ENCODE measurements around the gene PDZRN3. TPM values are rescaled to one million over a fixed set of nuclear protein-coding genes. Genes with fewer than 3 reads are reported as not detected.

PDZRN3 gene
- total RNA-seq, 6 donors from 2014 or later: 7.0 to 50.3 (median 18.4) TPM

DNA sequence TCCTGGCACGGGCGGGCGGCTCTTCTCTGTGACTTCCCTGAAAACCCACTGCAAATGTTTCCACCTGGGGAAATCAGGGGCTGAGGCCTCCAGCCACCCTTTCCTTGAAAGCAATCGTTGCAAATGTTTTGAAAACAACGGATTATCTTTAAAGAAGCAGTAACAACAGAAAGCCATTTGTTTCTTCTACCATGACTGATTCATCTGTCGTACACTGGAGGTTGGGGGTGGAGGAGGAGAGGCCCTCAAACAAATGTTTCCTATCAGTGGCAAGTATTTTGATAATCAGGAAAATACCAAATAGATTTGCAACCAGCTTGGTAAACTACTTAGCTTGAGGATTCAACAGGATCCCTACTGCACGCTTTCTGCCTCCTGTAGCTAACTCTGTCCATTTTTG is 114.9 kb downstream of the PDZRN3 start:
- TF ChIP-seq POLR2A (IDR thresholded peaks at IDR 0.05) (no peak), POLR2AphosphoS5 (IDR thresholded peaks at IDR 0.05) (peak in 1 of 2 donors; percentile 44)
- H3K27ac ChIP-seq: peak overlapping the region in 1 of 4 donors; percentile 48

DNA sequence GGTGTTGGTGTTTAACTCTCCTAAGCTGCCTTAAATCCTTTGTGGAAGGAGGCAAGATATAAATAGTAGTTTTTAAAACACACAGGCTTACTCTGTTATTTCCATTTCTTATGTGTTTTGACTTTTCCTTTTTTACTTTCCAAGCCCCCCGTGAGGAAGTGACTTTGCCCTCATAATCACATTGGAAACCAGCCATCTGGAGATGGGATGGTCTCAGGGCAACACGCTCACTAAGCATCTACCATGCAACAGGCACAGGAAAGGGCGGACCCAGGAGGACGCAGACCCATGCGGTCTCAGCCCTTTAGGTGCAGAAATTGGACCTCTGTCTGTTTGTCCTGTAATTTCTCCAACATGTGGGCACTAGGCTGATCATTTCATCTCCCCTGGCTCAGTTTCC is 115.7 kb downstream of the PDZRN3 start:
- no peak overlapping the region for H3K4me3 ChIP-seq
- TF ChIP-seq POLR2AphosphoS5 (IDR thresholded peaks at IDR 0.05): no peak
- TF ChIP-seq POLR2A (IDR thresholded peaks at IDR 0.05): no peak
- TF ChIP-seq CTCF (IDR thresholded peaks at IDR 0.05): no peak
- TF ChIP-seq EP300 (IDR thresholded peaks at IDR 0.05): no peak
- no peaks in the 10 kb centered on the region for H3K9me3 ChIP-seq
- no peak overlapping the region for H3K27ac ChIP-seq
- no peaks in the 10 kb centered on the region for H3K36me3 ChIP-seq
- peaks cover 0 to 6% (median 1%) of the 10 kb centered on the region in 4 donors for H3K4me1 ChIP-seq
- whole genome bisulfite sequencing, 2 donors: 70 to 85% methylated on average over 5 of the region's 5 CpGs
- ATAC-seq (ENCODE audit: low FRiP score in 2 of 2): no peak
- no peaks in the 10 kb centered on the region for H3K27me3 ChIP-seq
- no peak for DNase-seq

More for the DNA sequence above, 114.9 kb downstream of the PDZRN3 start:
- WGBS, 2 donors: 47 to 66% methylated on average over 7 of the region's 7 CpGs
- Histone ChIP-seq H3K4me1 (peaks cover 0 to 6% (median 1%) of the 10 kb centered on the region in 4 donors), H3K4me3 (no peak overlapping the region), H3K27me3 (no peaks in the 10 kb centered on the region), H3K36me3 (no peaks in the 10 kb centered on the region), H3K9me3 (no peaks in the 10 kb centered on the region)
- ATAC-seq (ENCODE audit: low FRiP score in 2 of 2) (no peak), DNase-seq (no peak)

DNA sequence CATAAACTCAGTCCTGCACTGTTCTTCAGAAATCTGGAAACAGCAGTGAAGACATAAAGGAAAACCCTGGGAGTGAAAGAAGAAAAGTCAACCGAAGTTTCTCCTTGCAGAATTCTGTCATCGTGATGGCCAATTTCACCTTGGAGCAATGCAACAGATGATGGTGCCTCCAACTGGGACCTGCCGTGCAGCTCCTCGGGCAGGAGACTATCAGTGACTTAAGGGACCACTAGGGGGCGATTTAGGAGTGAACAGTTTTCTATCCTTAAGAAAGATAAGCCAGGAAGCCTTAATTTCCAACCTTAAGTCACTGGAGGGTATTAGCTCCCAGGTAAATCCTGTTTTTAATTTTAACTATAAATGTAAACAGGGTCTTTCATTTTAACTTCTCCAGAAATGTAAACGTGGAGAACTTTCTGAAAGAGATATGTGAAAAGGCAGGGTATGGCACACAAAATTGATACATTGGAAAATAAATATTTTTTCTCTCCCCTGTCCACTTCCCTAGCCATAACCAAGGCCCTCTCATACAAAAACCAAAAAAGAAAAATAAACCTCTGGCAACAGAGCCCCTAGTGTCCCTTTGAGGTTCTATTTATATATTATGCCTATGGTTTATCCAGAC is 116.3 kb downstream of the PDZRN3 start:
- TF ChIP-seq CTCF (IDR thresholded peaks at IDR 0.05) (peak in 5 of 6 experiments; percentile 44 to 68 (median 58)), EP300 (IDR thresholded peaks at IDR 0.05) (no peak), POLR2AphosphoS5 (IDR thresholded peaks at IDR 0.05) (no peak)
- Histone ChIP-seq H3K27me3 (no peaks in the 10 kb centered on the region), H3K36me3 (no peaks in the 10 kb centered on the region), H3K4me3 (no peak overlapping the region), H3K4me1 (peaks cover 0 to 6% (median 1%) of the 10 kb centered on the region in 4 donors), H3K9me3 (no peaks in the 10 kb centered on the region), H3K27ac (no peak overlapping the region)
- no peak for DNase-seq
- WGBS, 2 donors: 9 to 15% methylated on average over 6 of the region's 6 CpGs
- ATAC-seq (ENCODE audit: low FRiP score in 2 of 2): peak; percentile 52 to 74

GRCh38 chr3:73504852-73505251 is 119.9 kb downstream of the PDZRN3 start:
- 73 to 75% methylated on average over 4 of the region's 4 CpGs for WGBS, 2 donors

GRCh38 chr3:73504239-73504638 is 120.5 kb downstream of the PDZRN3 start:
- Histone ChIP-seq H3K36me3 (no peaks in the 10 kb centered on the region), H3K4me1 (peaks cover 0 to 4% (median 0%) of the 10 kb centered on the region in 4 donors), H3K9me3 (no peaks in the 10 kb centered on the region), H3K27ac (no peak overlapping the region), H3K4me3 (no peak overlapping the region), H3K27me3 (no peaks in the 10 kb centered on the region)
- no peak for TF ChIP-seq POLR2A (IDR thresholded peaks at IDR 0.05)
- ATAC-seq (ENCODE audit: low FRiP score in 2 of 2) (no peak), DNase-seq (no peak)
- 43 to 54% methylated on average over 3 of the region's 3 CpGs for WGBS, 2 donors

More at GRCh38 chr3:73504852-73505251, 119.9 kb downstream of the PDZRN3 start:
- ATAC-seq (ENCODE audit: low FRiP score in 2 of 2) (no peak), DNase-seq (no peak)
- Histone ChIP-seq H3K4me1 (peaks cover 0 to 6% (median 0%) of the 10 kb centered on the region in 4 donors), H3K9me3 (no peaks in the 10 kb centered on the region), H3K27ac (no peak overlapping the region), H3K36me3 (no peaks in the 10 kb centered on the region), H3K27me3 (no peaks in the 10 kb centered on the region), H3K4me3 (no peak overlapping the region)
- TF ChIP-seq EP300 (IDR thresholded peaks at IDR 0.05) (no peak), POLR2AphosphoS5 (IDR thresholded peaks at IDR 0.05) (no peak), POLR2A (IDR thresholded peaks at IDR 0.05) (no peak), CTCF (IDR thresholded peaks at IDR 0.05) (no peak)

DNA sequence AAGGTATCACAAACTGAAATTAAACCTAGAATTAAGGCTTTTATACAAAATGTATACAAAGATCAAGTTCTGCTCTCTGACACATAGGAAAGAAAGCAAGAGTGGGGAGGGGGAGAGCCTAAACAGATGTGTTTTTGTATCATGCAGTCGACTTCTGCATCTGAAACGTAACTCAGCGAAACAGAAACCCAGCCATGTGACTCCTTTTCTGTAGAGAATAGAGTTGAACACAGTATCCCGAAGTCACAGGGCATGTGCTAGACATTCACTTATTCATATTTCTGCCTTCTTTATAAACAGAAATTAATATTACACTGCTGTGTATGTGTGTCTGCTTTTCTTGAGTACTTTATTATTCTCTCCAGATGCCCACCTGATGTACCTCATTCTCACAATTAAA is 121.0 kb downstream of the PDZRN3 start:
- H3K4me3 ChIP-seq: no peak overlapping the region
- H3K4me1 ChIP-seq: no peaks in the 10 kb centered on the region
- no peak for DNase-seq

More for the DNA sequence above, 121.0 kb downstream of the PDZRN3 start:
- Histone ChIP-seq H3K36me3 (no peaks in the 10 kb centered on the region), H3K27ac (no peak overlapping the region), H3K27me3 (no peaks in the 10 kb centered on the region), H3K9me3 (no peaks in the 10 kb centered on the region)
- 46 to 53% methylated on average over 4 of the region's 4 CpGs for WGBS, 2 donors
- no peak for ATAC-seq (ENCODE audit: low FRiP score in 2 of 2)
- TF ChIP-seq POLR2AphosphoS5 (IDR thresholded peaks at IDR 0.05) (no peak), CTCF (IDR thresholded peaks at IDR 0.05) (no peak), POLR2A (IDR thresholded peaks at IDR 0.05) (no peak), EP300 (IDR thresholded peaks at IDR 0.05) (no peak)
